BLaER1 treated with 17β-estradiol and CSF1 and Interleukin-3, amounts not matched to agents 10 nM and 100 nM (cell line): ENCODE measurements around the gene LSG1.

Source experiments
- H3K27ac ChIP-seq, 11 experiments: shearing (Covaris generic); formaldehyde crosslinking; 2 replicates each; pipeline ENCODE4 v1.8.1; 2022
- H3K27me3 ChIP-seq, 11 experiments: shearing (Covaris generic); formaldehyde crosslinking; 2 replicates each; pipeline ENCODE4 v1.8.1; 2022
- H3K36me3 ChIP-seq, 11 experiments: shearing (Covaris generic); formaldehyde crosslinking; 2 replicates each; pipeline ENCODE4 v1.8.1; 2022
- H3K4me1 ChIP-seq, 10 experiments: shearing (Covaris generic); formaldehyde crosslinking; 2 replicates each; pipeline ENCODE4 v1.8.1; 2022
- H3K4me2 ChIP-seq, 11 experiments: shearing (Covaris generic); formaldehyde crosslinking; 2 replicates each; pipeline ENCODE4 v1.8.1; 2022
- H3K4me3 ChIP-seq, 10 experiments: shearing (Covaris generic); formaldehyde crosslinking; 2 replicates each; pipeline ENCODE4 v1.8.1; 2022
- H3K9ac ChIP-seq, 11 experiments: shearing (Covaris generic); formaldehyde crosslinking; 2 replicates each; pipeline ENCODE4 v1.8.1; 2022
- H3K9me3 ChIP-seq, 11 experiments: shearing (Covaris generic); formaldehyde crosslinking; replicated peaks in 1 of 11; 2 replicates each; pipeline ENCODE4 v1.8.1; 2022
- H4K20me1 ChIP-seq, 11 experiments: shearing (Covaris generic); formaldehyde crosslinking; 2 replicates each; pipeline ENCODE4 v1.8.1; 2022
- Cebpa-rat ChIP-seq, 11 experiments: shearing (Covaris generic); IDR thresholded peaks; 2 replicates each; pipeline ENCODE4 v1.8.1; 2022

LSG1 gene

GRCh38 chr3:194689493-194689944, 17.5 kb upstream of the LSG1 start:
- H3K4me3 ChIP-seq = peak overlapping the region in 9 of 10 experiments; percentile 69 to 97 (median 89); a peak in 16 of 20 replicates
- peaks cover 0 to 47% (median 39%) of the 10 kb centered on the region in 11 experiments; a peak in 18 of 22 replicates for H4K20me1 ChIP-seq
- H3K4me1 ChIP-seq = peaks cover 63 to 84% (median 73%) of the 10 kb centered on the region in 10 experiments
- peak overlapping the region in 9 of 11 experiments; percentile 81 to 88 (median 86); a peak in 18 of 22 replicates for H3K27ac ChIP-seq
- H3K4me2 ChIP-seq = peak overlapping the region; percentile 90 to 100 (median 98)
- H3K27me3 ChIP-seq = no peaks in the 10 kb centered on the region
- H3K36me3 ChIP-seq = peaks cover 0 to 36% (median 12%) of the 10 kb centered on the region in 11 experiments; a peak in 12 of 22 replicates
- TF ChIP-seq Cebpa-rat (IDR thresholded peaks at IDR 0.05) = no peak
- peaks cover 0 to 6% (median 0%) of the 10 kb centered on the region in 11 experiments; a peak in 3 of 22 replicates for H3K9me3 ChIP-seq
- H3K9ac ChIP-seq = peak overlapping the region in 10 of 11 experiments; percentile 33 to 93 (median 90); a peak in 19 of 22 replicates

GRCh38 chr3:194688946-194689345, 17.0 kb upstream of the LSG1 start:
- Histone ChIP-seq H3K27ac (peak overlapping the region in 9 of 11 experiments; percentile 81 to 88 (median 86); a peak in 18 of 22 replicates), H3K9me3 (peaks cover 0 to 6% (median 0%) of the 10 kb centered on the region in 11 experiments; a peak in 3 of 22 replicates), H3K9ac (peak overlapping the region in 10 of 11 experiments; percentile 33 to 93 (median 90); a peak in 19 of 22 replicates), H3K27me3 (no peaks in the 10 kb centered on the region), H4K20me1 (peaks cover 0 to 47% (median 39%) of the 10 kb centered on the region in 11 experiments; a peak in 18 of 22 replicates), H3K4me2 (peak overlapping the region; percentile 90 to 100 (median 98)), H3K4me1 (peaks cover 66 to 88% (median 74%) of the 10 kb centered on the region in 10 experiments), H3K36me3 (peaks cover 0 to 36% (median 12%) of the 10 kb centered on the region in 11 experiments; a peak in 12 of 22 replicates), H3K4me3 (peak overlapping the region in 9 of 10 experiments; percentile 69 to 97 (median 89); a peak in 17 of 20 replicates)
- TF ChIP-seq Cebpa-rat (IDR thresholded peaks at IDR 0.05) = no peak

GRCh38 chr3:194688200-194688740, 16.3 kb upstream of the LSG1 start:
- H3K27ac ChIP-seq = peak overlapping the region; percentile 39 to 88 (median 86); a peak in 21 of 22 replicates
- peak overlapping the region; percentile 73 to 93 (median 90) for H3K9ac ChIP-seq

GRCh38 chr3:194687638-194688199, 15.7 kb upstream of the LSG1 start:
- peaks cover 63 to 87% (median 74%) of the 10 kb centered on the region in 10 experiments for H3K4me1 ChIP-seq
- peak overlapping the region; percentile 90 to 100 (median 98) for H3K4me2 ChIP-seq
- peak in 3 of 11 experiments; percentile 41 to 55 (median 45); a peak in 4 of 22 replicates for TF ChIP-seq Cebpa-rat (IDR thresholded peaks at IDR 0.05)
- H4K20me1 ChIP-seq = peaks cover 0 to 47% (median 39%) of the 10 kb centered on the region in 11 experiments; a peak in 18 of 22 replicates
- peaks cover 0 to 3% (median 0%) of the 10 kb centered on the region in 11 experiments; a peak in 2 of 22 replicates for H3K9me3 ChIP-seq
- H3K4me3 ChIP-seq = peak overlapping the region; percentile 69 to 97 (median 89)
- no peaks in the 10 kb centered on the region for H3K27me3 ChIP-seq
- H3K36me3 ChIP-seq = peaks cover 0 to 36% (median 12%) of the 10 kb centered on the region in 11 experiments; a peak in 12 of 22 replicates
- peak overlapping the region; percentile 73 to 93 (median 90) for H3K9ac ChIP-seq
- H3K27ac ChIP-seq = peak overlapping the region; percentile 39 to 88 (median 86); a peak in 21 of 22 replicates

More at GRCh38 chr3:194688200-194688740, 16.3 kb upstream of the LSG1 start:
- Histone ChIP-seq H3K4me2 (peak overlapping the region; percentile 90 to 100 (median 98)), H4K20me1 (peaks cover 0 to 47% (median 39%) of the 10 kb centered on the region in 11 experiments; a peak in 18 of 22 replicates), H3K4me3 (peak overlapping the region; percentile 69 to 97 (median 89)), H3K4me1 (peaks cover 63 to 87% (median 74%) of the 10 kb centered on the region in 10 experiments), H3K36me3 (peaks cover 0 to 36% (median 12%) of the 10 kb centered on the region in 11 experiments; a peak in 12 of 22 replicates), H3K27me3 (no peaks in the 10 kb centered on the region), H3K9me3 (peaks cover 0 to 6% (median 0%) of the 10 kb centered on the region in 11 experiments; a peak in 3 of 22 replicates)
- TF ChIP-seq Cebpa-rat (IDR thresholded peaks at IDR 0.05) = no peak

GRCh38 chr3:194686816-194687637, 15.0 kb upstream of the LSG1 start:
- Histone ChIP-seq H4K20me1 (peaks cover 0 to 47% (median 39%) of the 10 kb centered on the region in 11 experiments; a peak in 18 of 22 replicates), H3K27ac (peak overlapping the region in 10 of 11 experiments; percentile 77 to 88 (median 86); a peak in 20 of 22 replicates), H3K4me2 (peak overlapping the region; percentile 90 to 100 (median 98)), H3K4me3 (peak overlapping the region; percentile 69 to 97 (median 89)), H3K9me3 (no peaks in the 10 kb centered on the region; a peak in 1 of 22 replicates), H3K4me1 (peaks cover 62 to 87% (median 75%) of the 10 kb centered on the region in 10 experiments), H3K27me3 (no peaks in the 10 kb centered on the region), H3K9ac (peak overlapping the region; percentile 73 to 93 (median 90)), H3K36me3 (peaks cover 0 to 36% (median 12%) of the 10 kb centered on the region in 11 experiments; a peak in 12 of 22 replicates)
- TF ChIP-seq Cebpa-rat (IDR thresholded peaks at IDR 0.05) = no peak

GRCh38 chr3:194686414-194686815, 14.4 kb upstream of the LSG1 start:
- H3K27ac ChIP-seq = peak overlapping the region in 10 of 11 experiments; percentile 59 to 88 (median 86); a peak in 19 of 22 replicates
- peak overlapping the region; percentile 73 to 93 (median 90) for H3K9ac ChIP-seq
- peaks cover 0 to 47% (median 39%) of the 10 kb centered on the region in 11 experiments; a peak in 18 of 22 replicates for H4K20me1 ChIP-seq
- H3K27me3 ChIP-seq = no peaks in the 10 kb centered on the region
- H3K4me2 ChIP-seq = peak overlapping the region; percentile 90 to 100 (median 98)
- no peaks in the 10 kb centered on the region; a peak in 1 of 22 replicates for H3K9me3 ChIP-seq
- peaks cover 0 to 36% (median 12%) of the 10 kb centered on the region in 11 experiments; a peak in 12 of 22 replicates for H3K36me3 ChIP-seq
- H3K4me3 ChIP-seq = peak overlapping the region; percentile 69 to 97 (median 89)
- no peak for TF ChIP-seq Cebpa-rat (IDR thresholded peaks at IDR 0.05)
- H3K4me1 ChIP-seq = peaks cover 58 to 82% (median 69%) of the 10 kb centered on the region in 10 experiments

GRCh38 chr3:194685718-194686413, 13.9 kb upstream of the LSG1 start, which contains the start of gene FAM43A:
TSS of gene FAM43A (plus strand) at chr3:194685883. CDS start at chr3:194686827, 944 bp downstream.
- H3K9me3 ChIP-seq = no peaks in the 10 kb centered on the region; a peak in 1 of 22 replicates
- peaks cover 0 to 47% (median 39%) of the 10 kb centered on the region in 11 experiments; a peak in 18 of 22 replicates for H4K20me1 ChIP-seq
- no peaks in the 10 kb centered on the region for H3K27me3 ChIP-seq
- H3K4me3 ChIP-seq = peak within 1 kb of the TSS; percentile 69 to 97 (median 89)
- H3K36me3 ChIP-seq = peaks cover 0 to 36% (median 12%) of the 10 kb centered on the region in 11 experiments; a peak in 12 of 22 replicates
- no peak for TF ChIP-seq Cebpa-rat (IDR thresholded peaks at IDR 0.05)
- peak within 1 kb of the TSS; percentile 90 to 100 (median 98) for H3K4me2 ChIP-seq
- peaks cover 52 to 76% (median 63%) of the 10 kb centered on the region in 10 experiments for H3K4me1 ChIP-seq
- peak within 1 kb of the TSS in 10 of 11 experiments; percentile 59 to 88 (median 86); a peak in 21 of 22 replicates for H3K27ac ChIP-seq
- peak within 1 kb of the TSS; percentile 73 to 93 (median 90) for H3K9ac ChIP-seq
